Dedifferentiated amniotic fluid mesenchymal stem cell (primary cell): ENCODE results near the gene ST6GAL1.
"Not testable (repeated sequence)": the region's sequence is repeated elsewhere in the genome, so short reads cannot be mapped to it uniquely, and the experiment has no call there.

Experiments used
- DNase-seq: peaks from one replicate; pipeline ENCODE4 v3.0.0-alpha.2; 2016; ENCODE audit errors: extremely low spot score

The ST6GAL1 gene

GRCh38 chr3:186993210-186993782 is 63.0 kb downstream of the ST6GAL1 start:
- DNase-seq = no peak

GRCh38 chr3:186994000-186994955 is 64.0 kb downstream of the ST6GAL1 start:
- no peak for DNase-seq

DNA sequence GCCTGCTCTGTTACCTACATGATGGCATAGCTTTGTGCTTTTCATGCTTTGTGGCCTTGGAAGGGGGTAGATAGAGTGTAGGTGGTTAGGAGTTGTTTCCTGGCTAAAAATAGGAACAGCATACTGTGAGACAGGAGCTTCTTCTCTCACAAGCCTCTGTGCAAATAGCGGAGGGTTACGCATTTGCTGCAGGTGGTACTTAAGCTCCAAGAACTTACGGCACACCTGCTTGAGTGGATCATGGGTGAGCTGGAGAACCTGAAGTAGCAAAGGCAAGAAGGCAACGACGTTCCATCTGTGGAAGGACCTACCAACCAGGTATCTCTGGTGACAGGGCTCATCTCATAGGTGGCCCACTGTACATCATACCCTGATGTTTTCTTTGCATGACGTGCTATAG is 66.0 kb downstream of the ST6GAL1 start:
- DNase-seq = no peak

DNA sequence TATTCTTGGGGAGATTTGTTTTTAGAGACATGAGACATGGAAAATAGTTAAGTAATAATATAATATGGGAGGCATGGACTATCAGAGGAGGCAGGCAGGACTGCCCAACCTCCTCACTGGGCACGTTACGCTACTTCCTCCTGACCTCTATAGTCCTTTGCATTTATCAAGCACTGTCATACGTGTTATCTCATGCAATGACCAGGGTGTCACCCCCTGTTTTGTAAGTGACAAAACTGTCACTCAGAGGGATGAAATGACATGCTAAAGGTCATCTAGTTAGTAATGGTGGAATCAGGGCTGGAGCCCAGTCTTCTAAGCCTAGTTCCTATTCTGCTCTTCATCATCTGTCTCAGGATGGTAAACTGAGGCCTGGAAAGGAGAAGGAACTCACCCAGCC is 66.7 kb downstream of the ST6GAL1 start:
- DNase-seq = no peak

DNA sequence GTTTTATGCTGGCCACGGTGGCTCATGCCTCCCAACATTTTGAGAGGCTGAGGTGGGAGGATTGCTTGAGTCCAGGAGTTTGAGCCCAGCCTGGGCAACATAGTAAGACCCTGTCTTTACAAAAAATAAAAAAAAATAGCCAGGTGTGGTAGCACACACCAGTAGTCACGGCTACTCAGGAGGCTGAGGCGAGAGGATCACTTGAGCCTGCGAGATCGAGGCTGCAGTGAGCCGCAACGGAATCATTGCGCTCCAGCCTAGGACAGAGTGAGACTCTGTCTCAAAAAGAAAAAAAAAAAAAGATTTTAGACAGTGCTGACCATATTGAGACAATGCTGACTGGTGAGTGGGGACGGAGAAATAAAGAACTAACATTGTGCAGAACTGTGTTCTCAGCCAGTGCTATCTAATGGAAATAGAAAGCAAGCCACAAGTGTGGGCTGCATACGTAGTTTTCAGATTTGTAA is 67.2 kb downstream of the ST6GAL1 start:
- no peak for DNase-seq

DNA sequence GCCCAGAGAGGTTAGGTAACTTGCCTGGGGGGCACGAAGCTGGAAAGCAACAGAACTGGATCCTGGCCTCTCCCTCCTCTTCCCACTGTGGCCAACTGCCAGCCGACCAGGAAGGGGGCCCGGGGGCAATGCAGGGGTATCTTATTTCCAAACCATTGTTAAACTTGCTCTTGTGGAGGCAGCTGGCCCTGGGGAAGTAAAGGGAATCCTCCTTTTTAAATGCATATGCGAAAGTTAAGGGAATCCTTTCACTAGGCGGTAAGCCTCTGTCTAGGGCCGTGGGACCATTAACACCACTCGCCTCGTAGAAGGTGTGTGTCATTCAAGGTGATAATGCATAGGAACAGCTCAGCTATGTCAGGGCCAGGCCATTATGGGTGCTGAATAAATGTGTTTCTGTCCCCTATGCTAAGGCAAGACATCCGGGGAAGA is 68.6 kb downstream of the ST6GAL1 start:
- no peak for DNase-seq

GRCh38 chr3:187000711-187001151 is 70.4 kb downstream of the ST6GAL1 start:
- no peak for DNase-seq

GRCh38 chr3:187002915-187003314 is 72.6 kb downstream of the ST6GAL1 start:
- no peak for DNase-seq

- no peak for DNase-seq
Measured at GRCh38 chr3:187005827-187006481, 75.6 kb downstream of the ST6GAL1 start.

DNA sequence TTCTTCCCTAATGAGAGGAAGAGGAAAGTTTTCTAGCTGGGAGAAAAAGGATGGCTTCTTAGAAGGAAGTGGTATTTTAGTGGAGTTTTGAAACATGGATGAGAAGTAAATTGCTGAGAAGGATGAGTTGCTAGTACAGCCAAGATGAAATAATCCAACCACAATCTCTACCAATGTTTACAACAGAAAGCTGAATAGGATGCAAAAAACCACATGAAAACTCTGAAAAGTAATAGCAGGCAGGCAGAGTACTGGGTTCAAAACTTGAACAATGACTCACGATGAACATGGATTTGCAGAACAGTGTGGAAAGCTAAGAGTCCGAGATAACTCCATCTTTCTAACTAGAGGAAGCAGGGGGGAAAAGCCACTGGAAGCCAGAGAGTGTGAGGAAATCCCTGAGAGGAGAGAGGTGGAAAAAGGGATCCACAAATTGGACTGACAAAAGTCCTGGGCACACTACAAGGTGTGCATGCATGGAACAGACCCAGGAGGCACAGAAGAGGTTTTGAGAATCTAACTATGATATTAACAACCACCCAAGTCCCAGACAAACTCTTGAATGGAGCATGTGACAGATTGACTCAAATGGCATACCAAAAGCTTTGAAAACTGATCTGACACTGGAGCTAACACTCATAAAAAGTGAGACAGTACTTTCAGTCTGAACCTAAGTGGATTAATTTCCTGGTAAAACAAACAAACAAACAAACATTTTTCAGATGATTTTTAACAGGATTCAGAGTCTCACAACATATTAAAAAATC is 76.7 kb downstream of the ST6GAL1 start:
- no peak for DNase-seq

DNA sequence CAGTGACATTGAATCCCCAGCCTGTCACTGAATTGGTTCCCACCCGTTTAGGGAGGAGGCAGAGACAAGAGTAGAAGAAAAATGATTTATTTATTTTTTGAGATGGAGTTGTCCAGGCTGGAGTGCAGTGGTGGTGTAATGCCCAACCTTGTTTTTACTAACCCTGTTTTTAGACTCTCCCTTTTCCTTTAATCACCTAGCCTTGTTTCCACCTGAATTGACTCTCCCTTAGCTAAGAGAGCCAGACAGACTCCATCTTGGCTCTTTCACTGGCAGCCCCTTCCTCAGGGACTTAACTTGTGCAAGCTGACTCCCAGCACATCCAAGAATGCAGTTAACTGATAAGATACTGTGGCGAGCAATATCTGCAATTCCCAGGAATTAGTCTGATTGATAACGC is 80.1 kb downstream of the ST6GAL1 start:
- not testable (repeated sequence) for DNase-seq

GRCh38 chr3:187011915-187012314 is 81.6 kb downstream of the ST6GAL1 start:
- DNase-seq = no peak

DNA sequence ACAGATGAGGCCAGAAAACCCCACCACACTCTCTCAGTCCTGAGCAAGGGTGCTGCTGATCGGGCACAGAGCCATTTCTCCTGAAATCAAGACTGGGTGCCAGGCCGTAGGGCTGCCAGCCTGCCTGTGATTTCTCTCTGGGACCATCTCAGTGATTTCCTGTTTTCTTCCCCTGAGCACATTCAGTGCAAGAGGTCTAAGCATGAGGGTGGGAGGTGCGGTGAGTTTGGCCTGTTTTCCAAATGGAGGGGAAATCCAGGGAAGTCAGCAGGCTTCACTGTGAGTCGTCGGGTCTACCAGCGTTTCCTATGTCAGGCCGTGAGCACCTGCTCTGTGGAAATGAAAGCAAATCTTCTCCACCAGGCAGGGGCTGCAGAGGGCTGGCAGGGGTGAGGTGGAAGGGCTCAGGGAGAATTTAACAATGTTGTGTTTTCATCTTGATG is 82.3 kb downstream of the ST6GAL1 start:
- DNase-seq = no peak

DNA sequence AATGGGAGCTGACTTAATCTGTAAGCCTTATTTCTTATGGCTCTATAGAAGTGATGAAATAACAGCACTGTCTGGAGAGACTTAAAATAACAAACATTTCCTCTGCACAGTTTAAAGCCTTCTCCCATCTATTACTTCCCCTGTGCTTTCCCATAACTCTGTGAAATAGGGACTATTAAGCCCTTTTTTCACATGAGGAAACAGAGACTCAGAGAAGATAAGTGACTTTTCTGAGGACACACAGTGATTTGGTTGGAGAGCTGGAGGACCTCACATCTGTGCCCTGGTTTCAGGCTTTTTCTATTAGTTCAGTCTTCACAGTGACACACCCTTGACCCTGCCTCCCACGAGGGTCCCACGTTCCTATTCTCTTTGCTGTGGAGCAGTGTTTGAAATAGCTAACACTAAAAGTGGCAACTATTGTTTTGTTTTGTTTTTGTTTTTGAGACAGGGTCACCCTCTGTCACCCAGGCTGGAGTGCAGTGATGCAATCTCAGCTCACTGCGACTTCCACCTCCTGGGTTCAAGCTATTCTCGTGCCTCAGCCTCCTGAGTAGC is 82.9 kb downstream of the ST6GAL1 start:
- no peak for DNase-seq

- DNase-seq = peak; percentile 38
Measured at GRCh38 chr3:187014417-187014864, 84.1 kb downstream of the ST6GAL1 start.

DNA sequence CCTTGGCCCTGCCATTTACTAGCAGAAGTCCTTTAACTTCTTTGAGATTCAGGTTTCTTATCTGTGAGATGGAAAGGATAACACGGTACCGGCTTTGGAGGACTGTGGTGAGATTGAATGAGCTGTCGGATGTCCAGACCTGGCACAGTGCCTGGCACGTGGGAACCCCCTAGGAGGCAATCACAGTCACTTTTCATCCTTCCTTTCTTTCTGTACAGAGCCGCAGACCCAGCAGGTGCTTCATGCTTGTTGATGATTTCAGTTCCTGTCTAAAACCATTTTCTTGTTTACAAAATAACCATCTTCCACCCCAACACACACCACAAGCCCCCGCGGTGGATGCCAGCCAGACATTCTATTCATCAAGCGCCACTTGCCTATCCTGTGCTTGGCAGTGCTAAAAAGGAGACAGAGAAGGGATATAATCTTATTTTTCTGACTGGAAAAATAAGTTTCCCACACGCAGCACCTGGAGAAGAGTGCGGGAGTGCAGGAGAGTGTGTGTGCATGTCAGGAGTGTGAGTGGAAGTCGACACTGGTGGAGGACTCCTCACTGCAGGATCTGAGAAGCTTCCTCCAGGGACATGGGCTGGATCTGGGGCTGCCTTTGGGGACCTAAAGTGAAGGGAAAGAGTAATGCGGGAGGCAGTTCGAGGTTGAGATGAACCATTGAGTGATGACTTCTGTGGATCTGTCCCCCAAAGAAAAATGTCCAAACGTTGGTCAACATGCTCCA is 85.7 kb downstream of the ST6GAL1 start:
- DNase-seq = no peak

GRCh38 chr3:187016639-187017345 is 86.5 kb downstream of the ST6GAL1 start:
- DNase-seq = no peak

- DNase-seq = no peak
Measured at GRCh38 chr3:187017511-187018230, 87.3 kb downstream of the ST6GAL1 start.

- DNase-seq = no peak
Measured at GRCh38 chr3:187019542-187020072, 89.3 kb downstream of the ST6GAL1 start.
